ENCODE measurements around the gene FSHR.

- TF ChIP-seq, protein P1, sequence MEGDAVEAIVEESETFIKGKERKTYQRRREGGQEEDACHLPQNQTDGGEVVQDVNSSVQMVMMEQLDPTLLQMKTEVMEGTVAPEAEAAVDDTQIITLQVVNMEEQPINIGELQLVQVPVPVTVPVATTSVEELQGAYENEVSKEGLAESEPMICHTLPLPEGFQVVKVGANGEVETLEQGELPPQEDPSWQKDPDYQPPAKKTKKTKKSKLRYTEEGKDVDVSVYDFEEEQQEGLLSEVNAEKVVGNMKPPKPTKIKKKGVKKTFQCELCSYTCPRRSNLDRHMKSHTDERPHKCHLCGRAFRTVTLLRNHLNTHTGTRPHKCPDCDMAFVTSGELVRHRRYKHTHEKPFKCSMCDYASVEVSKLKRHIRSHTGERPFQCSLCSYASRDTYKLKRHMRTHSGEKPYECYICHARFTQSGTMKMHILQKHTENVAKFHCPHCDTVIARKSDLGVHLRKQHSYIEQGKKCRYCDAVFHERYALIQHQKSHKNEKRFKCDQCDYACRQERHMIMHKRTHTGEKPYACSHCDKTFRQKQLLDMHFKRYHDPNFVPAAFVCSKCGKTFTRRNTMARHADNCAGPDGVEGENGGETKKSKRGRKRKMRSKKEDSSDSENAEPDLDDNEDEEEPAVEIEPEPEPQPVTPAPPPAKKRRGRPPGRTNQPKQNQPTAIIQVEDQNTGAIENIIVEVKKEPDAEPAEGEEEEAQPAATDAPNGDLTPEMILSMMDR (IDR thresholded peaks at IDR 0.05): no peak
- TF ChIP-seq POLR2A (IDR thresholded peaks at IDR 0.05): no peak
These were observed 11.3 kb upstream of the FSHR start for GRCh38 chr2:49165662-49166061.
